Endometrium (tissue), 2 donors: ENCODE results near the gene SDC3.

ENCODE experiments used
- FAIRE-seq: peaks from 2 replicates; lab custom pipeline; 2012; peaks lifted over from hg19 to GRCh38; lab: Jason Lieb, UNC
- donor health status: control.
- donor health status: control.

Gene SDC3

GRCh38 chr1:30888975-30889374 is 19.6 kb downstream of the SDC3 start:
- no peak for FAIRE-seq

GRCh38 chr1:30888391-30888790 is 20.2 kb downstream of the SDC3 start:
- FAIRE-seq: no peak

GRCh38 chr1:30887485-30888315 is 20.9 kb downstream of the SDC3 start:
- FAIRE-seq: no peak

- no peak for FAIRE-seq
These were observed 21.7 kb downstream of the SDC3 start for GRCh38 chr1:30886710-30887428.

GRCh38 chr1:30885570-30886522 is 22.7 kb downstream of the SDC3 start:
- no peak for FAIRE-seq

- no peak for FAIRE-seq
These were observed 23.8 kb downstream of the SDC3 start for GRCh38 chr1:30884723-30885122.

GRCh38 chr1:30883389-30884172 is 25.0 kb downstream of the SDC3 start:
- FAIRE-seq: no peak

GRCh38 chr1:30882678-30883388 is 25.7 kb downstream of the SDC3 start:
- FAIRE-seq: no peak

GRCh38 chr1:30881319-30882181 is 27.0 kb downstream of the SDC3 start:
- no peak for FAIRE-seq

GRCh38 chr1:30880678-30881318 is 27.8 kb downstream of the SDC3 start:
- FAIRE-seq: no peak

- no peak for FAIRE-seq
These were observed 28.4 kb downstream of the SDC3 start for GRCh38 chr1:30879940-30880677.

- FAIRE-seq: no peak
These were observed 29.3 kb downstream of the SDC3 start for GRCh38 chr1:30879126-30879786.

GRCh38 chr1:30878559-30878958 is 30.0 kb downstream of the SDC3 start:
- FAIRE-seq: no peak

- FAIRE-seq: no peak
These were observed 30.5 kb downstream of the SDC3 start for GRCh38 chr1:30878016-30878415.

GRCh38 chr1:30877205-30877912 is 31.2 kb downstream of the SDC3 start:
- FAIRE-seq: no peak

GRCh38 chr1:30876451-30877204 is 31.9 kb downstream of the SDC3 start:
- FAIRE-seq: no peak

- no peak for FAIRE-seq
These were observed 32.6 kb downstream of the SDC3 start for GRCh38 chr1:30875916-30876315.
